CD1c-positive myeloid dendritic cell (primary cell): ENCODE measurements around the gene ZNF688.
A peak's percentile ranks its signal among the peaks of the same experiment; 100 is the strongest.
"Not testable (repeated sequence)": the region's sequence is repeated elsewhere in the genome, so short reads cannot be mapped to it uniquely, and the experiment has no call there.

ENCODE experiments used
- DNase-seq: peaks from one replicate; pipeline ENCODE4 v3.0.0-alpha.2; 2016; ENCODE audit errors: extremely low spot score

Gene ZNF688

GRCh38 chr16:30533748-30534367 lies 37.7 kb downstream of the ZNF688 start:
- no peak for DNase-seq

GRCh38 chr16:30533146-30533522 lies 38.4 kb downstream of the ZNF688 start:
- no peak for DNase-seq

- no peak for DNase-seq
These were observed 39.0 kb downstream of the ZNF688 start for GRCh38 chr16:30532285-30533145.

- DNase-seq = no peak
These were observed 41.1 kb downstream of the ZNF688 start for GRCh38 chr16:30530163-30531037.

GRCh38 chr16:30528799-30529457 lies 42.6 kb downstream of the ZNF688 start:
- DNase-seq = no peak

- DNase-seq = peak; percentile 83
These were observed 43.8 kb downstream of the ZNF688 start for GRCh38 chr16:30527635-30528178.

- peak; percentile 97 for DNase-seq
These were observed 44.5 kb downstream of the ZNF688 start for GRCh38 chr16:30526823-30527634.

- DNase-seq = peak; percentile 56
These were observed 45.2 kb downstream of the ZNF688 start, which contains the start of gene ZNF768 for GRCh38 chr16:30526137-30526822. TSS of gene ZNF768 (minus strand) at chr16:30526566. CDS start at chr16:30526413, 153 bp downstream.

GRCh38 chr16:30525844-30526136 lies 45.7 kb downstream of the ZNF688 start:
- peak; percentile 51 for DNase-seq

GRCh38 chr16:30524575-30525568 lies 46.6 kb downstream of the ZNF688 start:
- DNase-seq = no peak

GRCh38 chr16:30523768-30524574 lies 47.5 kb downstream of the ZNF688 start:
- no peak for DNase-seq

GRCh38 chr16:30522702-30523463 lies 48.6 kb downstream of the ZNF688 start:
- not testable (repeated sequence) for DNase-seq

GRCh38 chr16:30521873-30522641 lies 49.5 kb downstream of the ZNF688 start:
- DNase-seq = no peak

- no peak for DNase-seq
These were observed 50.0 kb downstream of the ZNF688 start for GRCh38 chr16:30521476-30521872.
